GM12873 (cell line): ENCODE results near the gene SLC17A6.

Source experiments
- TF ChIP-seq, protein P1 (sequence below): IDR thresholded peaks from 2 replicates; pipeline ENCODE4 v1.5.1; 2012; ENCODE audit warnings: low read depth, mild to moderate bottlenecking, moderate library complexity, low read length, control low read depth; ENCODE audit not compliant: insufficient read depth; ENCODE audit errors: missing control alignments

Gene SLC17A6

DNA sequence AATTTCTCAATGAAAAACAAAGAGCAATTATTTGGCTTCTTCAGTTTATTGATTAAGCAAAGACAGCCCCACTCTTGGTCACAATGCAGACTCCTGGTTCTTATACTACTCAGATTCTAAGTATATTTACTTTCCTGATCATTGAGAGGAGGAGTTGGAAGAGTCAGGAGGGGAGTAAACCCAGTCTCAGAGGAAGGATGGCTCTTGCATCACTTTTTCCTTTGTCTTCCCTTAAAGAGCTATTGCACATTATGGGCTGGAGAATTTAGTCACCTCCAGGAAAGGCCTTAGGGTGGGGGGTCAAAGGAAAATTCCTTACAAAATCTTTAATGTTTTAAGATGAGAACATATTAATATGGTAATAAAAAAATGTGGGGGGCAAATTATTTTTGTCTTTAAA, 8.1 kb downstream of the SLC17A6 start:
- TF ChIP-seq, protein P1, sequence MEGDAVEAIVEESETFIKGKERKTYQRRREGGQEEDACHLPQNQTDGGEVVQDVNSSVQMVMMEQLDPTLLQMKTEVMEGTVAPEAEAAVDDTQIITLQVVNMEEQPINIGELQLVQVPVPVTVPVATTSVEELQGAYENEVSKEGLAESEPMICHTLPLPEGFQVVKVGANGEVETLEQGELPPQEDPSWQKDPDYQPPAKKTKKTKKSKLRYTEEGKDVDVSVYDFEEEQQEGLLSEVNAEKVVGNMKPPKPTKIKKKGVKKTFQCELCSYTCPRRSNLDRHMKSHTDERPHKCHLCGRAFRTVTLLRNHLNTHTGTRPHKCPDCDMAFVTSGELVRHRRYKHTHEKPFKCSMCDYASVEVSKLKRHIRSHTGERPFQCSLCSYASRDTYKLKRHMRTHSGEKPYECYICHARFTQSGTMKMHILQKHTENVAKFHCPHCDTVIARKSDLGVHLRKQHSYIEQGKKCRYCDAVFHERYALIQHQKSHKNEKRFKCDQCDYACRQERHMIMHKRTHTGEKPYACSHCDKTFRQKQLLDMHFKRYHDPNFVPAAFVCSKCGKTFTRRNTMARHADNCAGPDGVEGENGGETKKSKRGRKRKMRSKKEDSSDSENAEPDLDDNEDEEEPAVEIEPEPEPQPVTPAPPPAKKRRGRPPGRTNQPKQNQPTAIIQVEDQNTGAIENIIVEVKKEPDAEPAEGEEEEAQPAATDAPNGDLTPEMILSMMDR, result no peak

DNA sequence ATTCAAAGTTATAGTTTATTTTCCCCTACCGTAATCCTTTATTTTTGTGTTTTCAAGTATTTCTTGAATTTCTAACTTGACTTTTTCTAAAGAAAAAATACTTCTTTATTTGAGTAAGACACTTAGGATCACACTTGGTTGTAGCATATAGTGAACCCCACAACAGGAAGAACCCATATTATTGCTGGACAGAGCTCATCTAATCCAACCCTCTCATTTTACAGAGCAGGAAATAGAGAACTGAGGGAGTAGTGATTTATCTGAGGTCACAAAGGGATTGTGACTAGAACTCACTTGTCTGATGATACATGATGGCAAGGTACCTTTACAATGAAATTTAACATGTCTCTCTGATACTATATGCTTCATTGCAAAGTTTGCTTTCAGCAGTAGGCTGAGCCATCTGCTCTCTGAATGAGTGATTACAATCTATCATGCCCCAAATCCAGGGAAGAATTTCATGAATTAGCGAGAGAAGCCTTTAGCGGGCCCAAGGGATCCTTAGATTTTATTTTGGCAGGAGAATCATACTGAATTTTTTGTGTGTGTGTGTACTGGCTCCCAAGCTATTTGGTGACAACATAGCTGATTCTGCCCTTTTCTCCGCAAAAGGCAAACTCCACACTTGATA, 9.8 kb downstream of the SLC17A6 start:
- TF ChIP-seq, protein P1, result no peak

GRCh38 chr11:22349491-22349890, 11.3 kb downstream of the SLC17A6 start:
- TF ChIP-seq, protein P1, result no peak

- TF ChIP-seq, protein P1, result no peak
These were observed 21.1 kb downstream of the SLC17A6 start for GRCh38 chr11:22359295-22359694.

DNA sequence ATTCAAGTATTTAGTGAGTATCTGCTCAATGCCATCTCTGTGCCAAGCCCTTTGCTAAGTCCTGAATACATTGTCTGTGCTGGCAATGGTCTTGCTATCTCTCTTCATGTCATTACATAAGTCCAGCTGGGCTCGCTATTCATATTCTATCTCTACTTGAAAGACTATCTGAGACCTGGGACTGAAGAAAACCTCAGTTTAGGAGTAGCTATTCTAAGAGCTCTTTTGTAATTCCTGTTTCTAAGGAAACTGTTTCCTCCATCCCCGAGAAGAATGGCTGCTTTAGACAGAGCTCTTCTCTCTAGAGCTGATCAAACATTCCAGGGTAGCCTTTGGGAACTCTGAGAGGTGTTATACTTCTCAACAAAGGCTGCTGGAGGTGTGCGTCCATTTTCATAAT, 33.0 kb downstream of the SLC17A6 start:
- TF ChIP-seq, protein P1, result no peak

DNA sequence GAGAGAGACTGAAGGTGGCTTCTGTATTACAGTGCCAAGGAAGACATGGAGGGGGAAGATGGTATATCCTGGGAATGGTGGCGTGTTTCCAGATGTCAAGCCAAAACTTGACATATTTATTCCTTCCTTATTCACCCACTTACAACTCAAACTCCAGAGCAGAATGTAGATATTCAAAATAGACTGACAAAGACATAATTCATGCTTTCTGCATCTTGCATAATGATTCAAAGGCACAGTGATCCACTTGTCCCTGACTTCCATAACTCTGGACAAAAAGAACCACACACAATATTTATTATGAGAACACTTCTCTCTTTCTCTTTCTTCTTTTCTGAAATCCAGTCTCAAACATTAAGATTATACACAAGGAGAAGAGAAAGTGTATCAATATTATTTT, 48.9 kb downstream of the SLC17A6 start:
- TF ChIP-seq, protein P1, result no peak

GRCh38 chr11:22389526-22390282, 51.5 kb downstream of the SLC17A6 start:
- TF ChIP-seq, protein P1, result no peak
